HepG2 (cell line): ENCODE measurements around the gene LPIN3. TPM values are rescaled to one million over a fixed set of nuclear protein-coding genes. Genes with fewer than 3 reads are reported as not detected.

Experiments
- CREB3 ChIP-seq: sonication (generic); formaldehyde crosslinking; IDR thresholded peaks from 2 replicates; pipeline ENCODE4 v1.5.0; 2020; ENCODE audit warnings: missing genetic modification reagents
- DPF2 ChIP-seq: sonication (generic); formaldehyde crosslinking; IDR thresholded peaks from 2 replicates; pipeline ENCODE4 v1.4.0; 2020; ENCODE audit warnings: mild to moderate bottlenecking, low read depth, missing genetic modification reagents, borderline replicate concordance
- ELF3 ChIP-seq: IDR thresholded peaks from 2 replicates; pipeline ENCODE4 v1.6.1; 2016; ENCODE audit warnings: missing genetic modification reagents, missing compliant biosample characterization
- FOXK1 ChIP-seq: sonication (generic); formaldehyde crosslinking; IDR thresholded peaks from 2 replicates; pipeline ENCODE4 v1.4.0; 2020; ENCODE audit warnings: low read depth, missing genetic modification reagents, borderline replicate concordance
- FOXP1 ChIP-seq, 2 experiments: fragments of 450-650 bp in 1 of 2; IDR thresholded peaks; 2 replicates each; pipeline ENCODE4 v1.6.1; 2017 to 2018; ENCODE audit warnings: antibody characterized with exemption in 1 of 2
- HNF1B ChIP-seq: sonication (generic); formaldehyde crosslinking; IDR thresholded peaks from 2 replicates; pipeline ENCODE4 v1.5.1; 2020; ENCODE audit warnings: mild to moderate bottlenecking, moderate library complexity, missing genetic modification reagents
- HNF4G ChIP-seq, 2 experiments: sonication (generic) in 1 of 2; formaldehyde crosslinking in 1 of 2; IDR thresholded peaks; 2 replicates each; pipeline versions ENCODE4 v1.4.0 to v1.6.1; 2011 to 2020; ENCODE audit warnings: borderline replicate concordance in 2 of 2, low read depth in 2 of 2, mild to moderate bottlenecking in 2 of 2, low read length in 1 of 2, missing genetic modification reagents in 1 of 2, moderate library complexity in 1 of 2
- KAT2B ChIP-seq: fragments of 150-350 bp; IDR thresholded peaks from 2 replicates; pipeline ENCODE4 v1.6.1; 2014; ENCODE audit warnings: low read depth, low read length, borderline replicate concordance
- SNRNP70 ChIP-seq: fragments of 200-400 bp; formaldehyde crosslinking; IDR thresholded peaks from 2 replicates; pipeline ENCODE4 v1.6.1; 2017; ENCODE audit warnings: mild to moderate bottlenecking, low read depth, low read length, moderate library complexity
- SPEN ChIP-seq: sonication (generic); formaldehyde crosslinking; IDR thresholded peaks from 2 replicates; pipeline ENCODE4 v1.5.1; 2020; ENCODE audit warnings: low read depth, mild to moderate bottlenecking, missing genetic modification reagents
- ZNF207 ChIP-seq: fragments of 450-650 bp; IDR thresholded peaks from 2 replicates; pipeline ENCODE4 v1.6.1; 2016; ENCODE audit warnings: antibody characterized with exemption, borderline replicate concordance
- ZNF263 ChIP-seq: sonication (generic); formaldehyde crosslinking; IDR thresholded peaks from 2 replicates; pipeline ENCODE4 v1.4.0; 2020; ENCODE audit warnings: missing genetic modification reagents
- ZNF350 ChIP-seq: sonication (generic); formaldehyde crosslinking; IDR thresholded peaks from 2 replicates; pipeline ENCODE4 v1.4.0; 2020; ENCODE audit warnings: mild to moderate bottlenecking, low read depth, missing genetic modification reagents, borderline replicate concordance
- ZNF704 ChIP-seq: sonication (generic); formaldehyde crosslinking; IDR thresholded peaks from 2 replicates; pipeline ENCODE4 v1.8.1; 2023; ENCODE audit warnings: mild to moderate bottlenecking, inconsistent platforms, moderate library complexity, missing genetic modification reagents, borderline replicate concordance
- ZNF788 ChIP-seq: sonication (generic); formaldehyde crosslinking; IDR thresholded peaks from 2 replicates; pipeline ENCODE4 v1.5.0; 2020; ENCODE audit warnings: mild to moderate bottlenecking, missing genetic modification reagents, borderline replicate concordance
- polyA plus RNA-seq, 8 experiments: library from polyadenylated mRNA; depleted of rRNA in 3 of 8; stranded (reverse) in 7 of 8; unstranded in 1 of 8; fragments of >200 nt; fragmentation: Illumina TruSeq in 4 of 8; extraction: Trizol in 4 of 8; gene quantifications; 2 replicates each; pipeline versions ENCODE4 v1.2.1 to v1.2.3, GENCODE V29; 2011 to 2016; ENCODE audit warnings: low read depth in 4 of 8, missing spikeins in 1 of 8, mixed read lengths in 1 of 8; ENCODE audit not compliant: insufficient read depth in 1 of 8
- total RNA-seq, 5 experiments: library from RNA; depleted of rRNA; stranded (reverse); fragments of >200 nt; fragmentation: Illumina TruSeq; extraction: Trizol; gene quantifications; 2 replicates each; pipeline ENCODE4 v1.2.3, GENCODE V29; 2016; ENCODE audit warnings: low read depth in 1 of 5
- TF ChIP-seq, protein P1 (sequence below): sonication (generic); formaldehyde crosslinking; IDR thresholded peaks from 2 replicates; pipeline ENCODE4 v1.4.0; 2020; ENCODE audit warnings: mild to moderate bottlenecking, missing genetic modification reagents
- TF ChIP-seq, protein P2 (sequence below): sonication (generic); formaldehyde crosslinking; IDR thresholded peaks from 2 replicates; pipeline ENCODE4 v1.9.0; 2021; ENCODE audit warnings: missing genetic modification reagents, borderline replicate concordance
- TF ChIP-seq, protein P3 (sequence below): sonication (generic); IDR thresholded peaks from 2 replicates; pipeline ENCODE4 v1.6.1; 2016; ENCODE audit warnings: low read depth, borderline replicate concordance

The LPIN3 gene
- total and polyA plus RNA-seq, 2 of the 13 experiments (the other 11 are each of a cell fraction or from before 2014, with no cell fraction given), result 14.2 to 28.6 TPM

GRCh38 chr20:41395667-41396664 is 55.3 kb downstream of the LPIN3 start (continued):
- TF ChIP-seq HNF4G (IDR thresholded peaks at IDR 0.05; ENCODE audit: borderline replicate concordance, low read depth, low read length), result no peak
- peak; percentile 25; the same call in 1 of the 2 replicates for TF ChIP-seq HNF4G (CRISPR knock-in tag; IDR thresholded peaks at IDR 0.05; ENCODE audit: borderline replicate concordance, low read depth)
- TF ChIP-seq FOXP1 (IDR thresholded peaks at IDR 0.05), result no peak
- no peak for TF ChIP-seq FOXP1 (CRISPR knock-in tag; IDR thresholded peaks at IDR 0.05)
- TF ChIP-seq CREB3 (CRISPR knock-in tag), result no peak
- TF ChIP-seq HNF1B (CRISPR knock-in tag), result no peak
- TF ChIP-seq SNRNP70, result no peak
- TF ChIP-seq ZNF704 (CRISPR knock-in tag), result 0 out of 2 replicates have a peak, but pooled peaks have one; percentile 38
- TF ChIP-seq ZNF207, result no peak
- TF ChIP-seq ZNF788 (CRISPR knock-in tag), result peak; percentile 20; the same call in 1 of the 2 replicates
- peak; percentile 12; the same call in 1 of the 2 replicates for TF ChIP-seq SPEN (CRISPR knock-in tag)
- TF ChIP-seq ZNF350 (CRISPR knock-in tag), result no peak
- TF ChIP-seq, protein P1, sequence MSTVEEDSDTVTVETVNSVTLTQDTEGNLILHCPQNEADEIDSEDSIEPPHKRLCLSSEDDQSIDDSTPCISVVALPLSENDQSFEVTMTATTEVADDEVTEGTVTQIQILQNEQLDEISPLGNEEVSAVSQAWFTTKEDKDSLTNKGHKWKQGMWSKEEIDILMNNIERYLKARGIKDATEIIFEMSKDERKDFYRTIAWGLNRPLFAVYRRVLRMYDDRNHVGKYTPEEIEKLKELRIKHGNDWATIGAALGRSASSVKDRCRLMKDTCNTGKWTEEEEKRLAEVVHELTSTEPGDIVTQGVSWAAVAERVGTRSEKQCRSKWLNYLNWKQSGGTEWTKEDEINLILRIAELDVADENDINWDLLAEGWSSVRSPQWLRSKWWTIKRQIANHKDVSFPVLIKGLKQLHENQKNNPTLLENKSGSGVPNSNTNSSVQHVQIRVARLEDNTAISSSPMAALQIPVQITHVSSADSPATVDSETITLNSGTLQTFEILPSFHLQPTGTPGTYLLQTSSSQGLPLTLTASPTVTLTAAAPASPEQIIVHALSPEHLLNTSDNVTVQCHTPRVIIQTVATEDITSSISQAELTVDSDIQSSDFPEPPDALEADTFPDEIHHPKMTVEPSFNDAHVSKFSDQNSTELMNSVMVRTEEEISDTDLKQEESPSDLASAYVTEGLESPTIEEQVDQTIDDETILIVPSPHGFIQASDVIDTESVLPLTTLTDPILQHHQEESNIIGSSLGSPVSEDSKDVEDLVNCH, result no peak
- no peak for TF ChIP-seq KAT2B
- 0 out of 2 replicates have a peak, but pooled peaks have one; percentile 45 for TF ChIP-seq ZNF263 (CRISPR knock-in tag)
- TF ChIP-seq, protein P2, sequence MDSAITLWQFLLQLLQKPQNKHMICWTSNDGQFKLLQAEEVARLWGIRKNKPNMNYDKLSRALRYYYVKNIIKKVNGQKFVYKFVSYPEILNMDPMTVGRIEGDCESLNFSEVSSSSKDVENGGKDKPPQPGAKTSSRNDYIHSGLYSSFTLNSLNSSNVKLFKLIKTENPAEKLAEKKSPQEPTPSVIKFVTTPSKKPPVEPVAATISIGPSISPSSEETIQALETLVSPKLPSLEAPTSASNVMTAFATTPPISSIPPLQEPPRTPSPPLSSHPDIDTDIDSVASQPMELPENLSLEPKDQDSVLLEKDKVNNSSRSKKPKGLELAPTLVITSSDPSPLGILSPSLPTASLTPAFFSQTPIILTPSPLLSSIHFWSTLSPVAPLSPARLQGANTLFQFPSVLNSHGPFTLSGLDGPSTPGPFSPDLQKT (CRISPR knock-in tag), result no peak
- peak; percentile 50; the same call in 1 of the 2 replicates for TF ChIP-seq ELF3 (CRISPR knock-in tag)
- TF ChIP-seq DPF2 (CRISPR knock-in tag), result no peak
- TF ChIP-seq, protein P3, sequence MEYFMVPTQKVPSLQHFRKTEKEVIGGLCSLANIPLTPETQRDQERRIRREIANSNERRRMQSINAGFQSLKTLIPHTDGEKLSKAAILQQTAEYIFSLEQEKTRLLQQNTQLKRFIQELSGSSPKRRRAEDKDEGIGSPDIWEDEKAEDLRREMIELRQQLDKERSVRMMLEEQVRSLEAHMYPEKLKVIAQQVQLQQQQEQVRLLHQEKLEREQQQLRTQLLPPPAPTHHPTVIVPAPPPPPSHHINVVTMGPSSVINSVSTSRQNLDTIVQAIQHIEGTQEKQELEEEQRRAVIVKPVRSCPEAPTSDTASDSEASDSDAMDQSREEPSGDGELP, result peak; percentile 72; the same call in 1 of the 2 replicates
- no peak for TF ChIP-seq FOXK1 (CRISPR knock-in tag)
